Mucosa of stomach (tissue), 1 donor: ENCODE measurements around the gene GNB4.

ENCODE experiments used
- H3K27me3 ChIP-seq: one replicate; pipeline ENCODE4 v1.7.0; 2013; ENCODE audit warnings: mild to moderate bottlenecking, low read length; ENCODE audit not compliant: control insufficient read depth, insufficient read depth
- H3K36me3 ChIP-seq: one replicate; pipeline ENCODE4 v1.7.0; 2013; ENCODE audit warnings: low read length; ENCODE audit not compliant: control insufficient read depth, insufficient read depth
- H3K4me1 ChIP-seq: one replicate; pipeline ENCODE4 v1.7.0; 2013; ENCODE audit warnings: mild to moderate bottlenecking, low read length; ENCODE audit not compliant: control insufficient read depth, insufficient read depth
- H3K4me3 ChIP-seq: one replicate; pipeline ENCODE4 v1.7.0; 2013; ENCODE audit warnings: low read length
- H3K9ac ChIP-seq: one replicate; pipeline ENCODE4 v1.7.0; 2013; ENCODE audit warnings: mild to moderate bottlenecking, low read length, moderate library complexity
- H3K9me3 ChIP-seq: one replicate; pipeline ENCODE4 v1.7.0; 2013; ENCODE audit warnings: mild to moderate bottlenecking, low read length, moderate library complexity; ENCODE audit not compliant: control insufficient read depth
- donor health status: Pancreatic carcinoma.

Gene GNB4

DNA sequence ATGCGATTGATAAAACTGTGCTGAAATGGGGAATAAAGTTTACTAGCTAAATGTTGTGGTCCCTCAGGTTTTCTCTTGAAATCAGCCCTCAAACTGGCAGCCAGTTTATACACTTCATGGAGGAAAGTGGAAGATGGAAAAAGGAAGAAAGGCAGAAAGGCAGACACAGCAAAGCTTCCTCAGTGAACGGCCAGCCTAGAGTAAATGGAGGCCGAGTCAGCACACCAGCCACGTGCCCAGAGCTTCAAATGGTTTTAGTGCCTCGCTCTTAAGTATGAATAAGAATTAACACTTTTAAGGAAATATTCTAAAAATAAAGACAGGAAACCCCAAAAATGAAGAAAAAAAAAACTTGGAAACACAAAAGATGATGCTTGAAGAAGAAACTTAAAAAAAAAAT lies 48.3 kb downstream of the GNB4 start:
- H3K4me1 ChIP-seq = no peaks in the 10 kb centered on the region
- H3K36me3 ChIP-seq = peaks cover 3% of the 10 kb centered on the region
- no peaks in the 10 kb centered on the region for H3K9me3 ChIP-seq
- no peak overlapping the region for H3K9ac ChIP-seq
- no peak overlapping the region for H3K4me3 ChIP-seq
- H3K27me3 ChIP-seq = no peaks in the 10 kb centered on the region

GRCh38 chr3:179401561-179401960 lies 49.7 kb downstream of the GNB4 start:
- H3K9ac ChIP-seq = no peak overlapping the region
- no peak overlapping the region for H3K4me3 ChIP-seq

GRCh38 chr3:179398574-179399231 lies 52.6 kb downstream of the GNB4 start:
- Histone ChIP-seq H3K9ac (no peak overlapping the region), H3K4me3 (no peak overlapping the region), H3K36me3 (peaks cover 3% of the 10 kb centered on the region), H3K4me1 (no peaks in the 10 kb centered on the region), H3K9me3 (no peaks in the 10 kb centered on the region), H3K27me3 (no peaks in the 10 kb centered on the region)

More at GRCh38 chr3:179401561-179401960, 49.7 kb downstream of the GNB4 start:
- H3K36me3 ChIP-seq = peaks cover 3% of the 10 kb centered on the region
- no peaks in the 10 kb centered on the region for H3K27me3 ChIP-seq
- H3K4me1 ChIP-seq = no peaks in the 10 kb centered on the region
- no peaks in the 10 kb centered on the region for H3K9me3 ChIP-seq

DNA sequence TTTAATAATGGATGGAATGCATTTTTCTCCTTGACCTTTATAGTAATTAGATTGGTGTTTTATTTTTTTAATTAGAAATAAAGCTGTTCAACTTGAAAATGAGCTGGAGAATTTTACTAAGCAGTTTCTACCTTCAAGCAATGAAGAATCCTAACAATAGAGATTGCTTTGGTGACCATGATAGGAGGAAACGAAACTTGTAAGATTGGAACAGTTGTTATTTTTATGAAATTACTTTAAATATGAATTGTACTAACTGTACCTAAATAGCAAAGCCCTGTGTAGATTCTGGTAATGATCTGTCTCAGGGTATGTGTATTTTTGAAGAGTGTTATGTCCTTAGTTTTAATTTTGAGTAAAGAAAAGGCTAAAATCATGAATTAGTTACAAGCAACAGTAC lies 59.4 kb downstream of the GNB4 start:
- H3K27me3 ChIP-seq = no peaks in the 10 kb centered on the region
- no peaks in the 10 kb centered on the region for H3K4me1 ChIP-seq
- no peak overlapping the region for H3K9ac ChIP-seq
- no peak overlapping the region for H3K4me3 ChIP-seq
- H3K9me3 ChIP-seq = no peaks in the 10 kb centered on the region
- no peaks in the 10 kb centered on the region for H3K36me3 ChIP-seq

- no peak overlapping the region for H3K4me3 ChIP-seq
- H3K36me3 ChIP-seq = peaks cover 2% of the 10 kb centered on the region
- H3K9ac ChIP-seq = no peak overlapping the region
- no peaks in the 10 kb centered on the region for H3K4me1 ChIP-seq
- no peaks in the 10 kb centered on the region for H3K9me3 ChIP-seq
- H3K27me3 ChIP-seq = no peaks in the 10 kb centered on the region
These were observed 74.8 kb downstream of the GNB4 start for GRCh38 chr3:179376474-179376873.

DNA sequence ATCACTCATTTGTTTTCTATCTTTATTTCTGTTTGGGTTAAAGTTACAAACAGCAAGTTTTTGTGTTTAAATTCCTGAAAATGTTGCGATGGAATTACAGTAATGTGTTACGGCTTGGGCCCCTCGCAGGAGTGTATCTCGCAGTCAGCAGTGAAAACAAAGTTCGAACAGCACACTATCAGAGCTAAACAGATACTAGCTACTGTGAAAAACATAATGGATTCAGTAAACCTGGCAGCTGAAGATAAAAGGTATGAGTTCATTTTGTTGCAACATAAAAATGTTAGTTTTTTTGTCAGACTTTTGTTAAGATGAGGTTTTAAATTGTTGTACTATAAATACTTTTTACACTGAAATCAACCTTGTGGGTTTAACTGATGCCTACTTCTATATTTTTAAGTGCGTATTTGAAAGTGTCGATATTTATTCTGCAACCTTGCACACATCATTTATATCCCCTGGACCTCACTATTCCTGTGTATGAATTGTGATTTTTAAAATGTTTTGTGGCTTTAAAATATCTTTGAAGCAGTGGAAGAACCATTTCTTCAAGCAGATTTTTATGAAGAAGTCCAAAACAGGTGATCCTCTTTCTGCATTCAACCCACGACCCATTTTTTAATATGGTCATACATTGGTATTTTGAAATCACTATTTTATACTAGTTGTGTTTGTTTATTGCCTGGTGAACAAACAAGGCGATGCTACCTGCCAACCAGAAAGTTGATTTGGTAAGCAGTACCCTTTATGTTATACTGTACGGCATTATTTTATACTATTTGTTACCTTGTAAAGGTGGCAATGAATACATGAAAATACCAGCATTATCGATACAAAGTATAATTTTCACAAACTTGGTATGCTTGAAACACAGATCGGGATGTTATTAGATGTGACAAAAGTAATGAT lies 75.9 kb downstream of the GNB4 start:
- no peaks in the 10 kb centered on the region for H3K4me1 ChIP-seq
- no peaks in the 10 kb centered on the region for H3K36me3 ChIP-seq
- H3K27me3 ChIP-seq = no peaks in the 10 kb centered on the region
- no peaks in the 10 kb centered on the region for H3K9me3 ChIP-seq
- H3K9ac ChIP-seq = no peak overlapping the region
- H3K4me3 ChIP-seq = no peak overlapping the region

- Histone ChIP-seq H3K4me1 (no peaks in the 10 kb centered on the region), H3K36me3 (no peaks in the 10 kb centered on the region), H3K9me3 (no peaks in the 10 kb centered on the region), H3K9ac (no peak overlapping the region), H3K4me3 (no peak overlapping the region), H3K27me3 (no peaks in the 10 kb centered on the region)
These were observed 77.3 kb downstream of the GNB4 start for GRCh38 chr3:179373938-179374337.

- no peaks in the 10 kb centered on the region for H3K4me1 ChIP-seq
- no peaks in the 10 kb centered on the region for H3K27me3 ChIP-seq
- no peaks in the 10 kb centered on the region for H3K9me3 ChIP-seq
- H3K36me3 ChIP-seq = no peaks in the 10 kb centered on the region
- H3K9ac ChIP-seq = no peak overlapping the region
- H3K4me3 ChIP-seq = no peak overlapping the region
These were observed 81.6 kb downstream of the GNB4 start for GRCh38 chr3:179369621-179370020.

GRCh38 chr3:179363332-179363731 lies 87.9 kb downstream of the GNB4 start:
- Histone ChIP-seq H3K9me3 (no peaks in the 10 kb centered on the region), H3K4me3 (no peak overlapping the region), H3K4me1 (no peaks in the 10 kb centered on the region), H3K27me3 (no peaks in the 10 kb centered on the region), H3K36me3 (no peaks in the 10 kb centered on the region), H3K9ac (no peak overlapping the region)

GRCh38 chr3:179355996-179356395 lies 95.3 kb downstream of the GNB4 start:
- H3K9ac ChIP-seq = no peak overlapping the region
- H3K36me3 ChIP-seq = no peaks in the 10 kb centered on the region
- no peak overlapping the region for H3K4me3 ChIP-seq
- H3K9me3 ChIP-seq = no peaks in the 10 kb centered on the region
- H3K4me1 ChIP-seq = no peaks in the 10 kb centered on the region
- H3K27me3 ChIP-seq = no peaks in the 10 kb centered on the region

DNA sequence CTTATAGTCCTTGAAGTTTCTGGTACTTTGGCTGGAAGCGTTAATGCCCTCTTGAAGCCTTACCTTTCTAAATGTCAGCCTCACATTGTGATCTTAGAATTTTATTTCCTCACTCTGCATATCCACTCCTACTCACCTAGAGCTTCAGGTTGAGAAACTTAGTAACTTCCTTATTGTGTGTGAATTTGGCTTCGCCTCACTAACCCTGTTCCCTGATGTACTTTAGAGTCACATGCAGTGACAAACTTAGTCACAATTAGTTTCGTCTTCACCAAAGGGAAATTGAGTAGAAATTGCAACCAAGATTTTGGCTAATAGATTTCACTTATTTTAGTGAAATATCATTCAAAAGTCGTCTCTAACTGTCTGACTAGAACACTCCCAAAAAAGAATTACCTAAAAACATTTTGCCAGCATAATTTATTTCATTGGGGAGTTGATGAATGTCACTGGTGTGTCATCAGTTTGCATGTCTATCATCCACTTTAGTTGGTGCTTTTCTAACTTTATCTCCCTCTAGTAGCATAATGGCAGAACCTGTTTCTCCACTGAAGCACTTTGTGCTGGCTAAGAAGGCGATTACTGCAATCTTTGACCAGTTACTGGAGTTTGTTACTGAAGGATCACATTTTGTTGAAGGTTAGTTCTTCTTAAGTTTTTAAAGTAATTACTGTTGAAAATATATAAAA lies 102.8 kb downstream of the GNB4 start:
- no peaks in the 10 kb centered on the region for H3K36me3 ChIP-seq
- peaks cover 10% of the 10 kb centered on the region for H3K4me1 ChIP-seq
- no peaks in the 10 kb centered on the region for H3K9me3 ChIP-seq
- H3K4me3 ChIP-seq = peak overlapping the region; percentile 77
- peak overlapping the region; percentile 81 for H3K9ac ChIP-seq
- H3K27me3 ChIP-seq = no peaks in the 10 kb centered on the region
